HepG2 (cell line): ENCODE measurements around the gene TRMT112. TPM values are rescaled to one million over a fixed set of nuclear protein-coding genes. Genes with fewer than 3 reads are reported as not detected.
A peak's percentile ranks its signal among the peaks of the same experiment; 100 is the strongest.

Experiments used
- ATF7 ChIP-seq, 2 experiments: fragments of 450-650 bp in 1 of 2; sonication (generic) in 1 of 2; formaldehyde crosslinking in 1 of 2; IDR thresholded peaks; 2 replicates each; pipeline versions ENCODE4 v1.4.0 to v1.6.1; 2016 to 2020; ENCODE audit warnings: antibody characterized with exemption in 1 of 2, mild to moderate bottlenecking in 1 of 2, missing genetic modification reagents in 1 of 2
- CBX1 ChIP-seq: IDR thresholded peaks from one replicate; pipeline ENCODE4 v1.6.1; 2016; ENCODE audit warnings: antibody characterized with exemption, low read depth
- CCDC6 ChIP-seq: sonication (generic); formaldehyde crosslinking; IDR thresholded peaks from 2 replicates; pipeline ENCODE4 v1.8.1; 2022; ENCODE audit warnings: mild to moderate bottlenecking, missing genetic modification reagents, moderate library complexity
- CREM ChIP-seq, 2 experiments: sonication (generic) in 1 of 2; formaldehyde crosslinking in 1 of 2; IDR thresholded peaks; 2 replicates each; pipeline versions ENCODE4 v1.4.0 to v1.6.1; 2016 to 2020; ENCODE audit warnings: antibody characterized with exemption in 1 of 2, mild to moderate bottlenecking in 1 of 2, missing genetic modification reagents in 1 of 2
- DNMT3B ChIP-seq: conservative IDR thresholded peaks from 2 replicates; pipeline ENCODE4 v1.6.1; 2016; ENCODE audit warnings: missing biosample characterization, control low read depth
- EEA1 ChIP-seq: sonication (generic); formaldehyde crosslinking; IDR thresholded peaks from 2 replicates; pipeline ENCODE4 v1.5.1; 2020; ENCODE audit warnings: mild to moderate bottlenecking, missing genetic modification reagents, borderline replicate concordance
- FOXO1 ChIP-seq: sonication (generic); formaldehyde crosslinking; IDR thresholded peaks from 2 replicates; pipeline ENCODE4 v1.4.0; 2020; ENCODE audit warnings: missing genetic modification reagents
- MEIS2 ChIP-seq: sonication (generic); formaldehyde crosslinking; IDR thresholded peaks from 2 replicates; pipeline ENCODE4 v1.9.0; 2021; ENCODE audit warnings: mild to moderate bottlenecking, missing genetic modification reagents
- NR2C2 ChIP-seq: sonication (generic); formaldehyde crosslinking; IDR thresholded peaks from 2 replicates; pipeline ENCODE4 v1.4.0; 2020; ENCODE audit warnings: missing genetic modification reagents, mild to moderate bottlenecking, moderate library complexity, borderline replicate concordance
- NR2F6 ChIP-seq, 2 experiments: IDR thresholded peaks; 2 replicates each; pipeline ENCODE4 v1.6.1; 2016; ENCODE audit warnings: antibody characterized with exemption in 1 of 2, mild to moderate bottlenecking in 1 of 2
- RARA ChIP-seq: IDR thresholded peaks from 2 replicates; pipeline ENCODE4 v1.6.1; 2016; ENCODE audit warnings: missing genetic modification reagents, missing compliant biosample characterization
- RFXANK ChIP-seq: IDR thresholded peaks from 2 replicates; pipeline ENCODE4 v1.6.1; 2016
- U2AF1 ChIP-seq: fragments of 200-400 bp; formaldehyde crosslinking; optimal IDR thresholded peaks from 2 replicates; pipeline ENCODE3; 2017; ENCODE audit warnings: mild to moderate bottlenecking, low read depth, low read length
- YEATS2 ChIP-seq: sonication (generic); formaldehyde crosslinking; IDR thresholded peaks from 2 replicates; pipeline ENCODE4 v1.4.0; 2020; ENCODE audit warnings: missing genetic modification reagents, borderline replicate concordance
- ZBTB8A ChIP-seq: sonication (generic); formaldehyde crosslinking; IDR thresholded peaks from 2 replicates; pipeline ENCODE4 v1.4.0; 2020; ENCODE audit warnings: mild to moderate bottlenecking, low read depth, missing genetic modification reagents, borderline replicate concordance
- ZNF225 ChIP-seq: sonication (generic); formaldehyde crosslinking; IDR thresholded peaks from 2 replicates; pipeline ENCODE4 v1.4.0; 2020; ENCODE audit warnings: mild to moderate bottlenecking, missing genetic modification reagents
- ZNF24 ChIP-seq: fragments of 450-650 bp; IDR thresholded peaks from 2 replicates; pipeline ENCODE4 v1.6.1; 2017; ENCODE audit warnings: antibody characterized with exemption, mild to moderate bottlenecking
- ZNF343 ChIP-seq: sonication (generic); formaldehyde crosslinking; IDR thresholded peaks from 2 replicates; pipeline ENCODE4 v1.4.0; 2020; ENCODE audit warnings: mild to moderate bottlenecking, missing genetic modification reagents
- ZNF350 ChIP-seq: sonication (generic); formaldehyde crosslinking; IDR thresholded peaks from 2 replicates; pipeline ENCODE4 v1.4.0; 2020; ENCODE audit warnings: mild to moderate bottlenecking, low read depth, missing genetic modification reagents, borderline replicate concordance
- ZNF510 ChIP-seq: sonication (generic); formaldehyde crosslinking; IDR thresholded peaks from 2 replicates; pipeline ENCODE4 v1.4.0; 2020; ENCODE audit warnings: low read depth, mild to moderate bottlenecking, missing genetic modification reagents
- ZNF703 ChIP-seq: sonication (generic); formaldehyde crosslinking; IDR thresholded peaks from 2 replicates; pipeline ENCODE4 v1.5.1; 2020; ENCODE audit warnings: missing genetic modification reagents, mild to moderate bottlenecking, moderate library complexity, borderline replicate concordance
- ZNF883 ChIP-seq: sonication (generic); formaldehyde crosslinking; IDR thresholded peaks from 2 replicates; pipeline ENCODE4 v1.5.1; 2020; ENCODE audit warnings: mild to moderate bottlenecking, missing genetic modification reagents; ENCODE audit errors: not compliant biosample characterization
- ZSCAN25 ChIP-seq: sonication (generic); formaldehyde crosslinking; IDR thresholded peaks from 2 replicates; pipeline ENCODE4 v1.8.0; 2022; ENCODE audit warnings: mild to moderate bottlenecking, missing genetic modification reagents
- polyA plus RNA-seq, 8 experiments: library from polyadenylated mRNA; depleted of rRNA in 3 of 8; stranded (reverse) in 7 of 8; unstranded in 1 of 8; fragments of >200 nt; fragmentation: Illumina TruSeq in 4 of 8; extraction: Trizol in 4 of 8; gene quantifications; 2 replicates each; pipeline versions ENCODE4 v1.2.1 to v1.2.3, GENCODE V29; 2011 to 2016; ENCODE audit warnings: low read depth in 4 of 8, missing spikeins in 1 of 8, mixed read lengths in 1 of 8; ENCODE audit not compliant: insufficient read depth in 1 of 8
- total RNA-seq, 5 experiments: library from RNA; depleted of rRNA; stranded (reverse); fragments of >200 nt; fragmentation: Illumina TruSeq; extraction: Trizol; gene quantifications; 2 replicates each; pipeline ENCODE4 v1.2.3, GENCODE V29; 2016; ENCODE audit warnings: low read depth in 1 of 5
- TF ChIP-seq, protein P1 (sequence below): sonication (generic); formaldehyde crosslinking; conservative IDR thresholded peaks from 2 replicates; pipeline ENCODE4 v1.4.0; 2020; ENCODE audit warnings: mild to moderate bottlenecking, missing genetic modification reagents, moderate library complexity
- TF ChIP-seq, protein P2 (sequence below): sonication (generic); formaldehyde crosslinking; IDR thresholded peaks from 2 replicates; pipeline ENCODE4 v1.8.0; 2022; ENCODE audit warnings: mild to moderate bottlenecking, missing genetic modification reagents; ENCODE audit not compliant: insufficient replicate concordance

TRMT112 gene
- total and polyA plus RNA-seq, 2 of the 13 experiments (the other 11 are each of a cell fraction or from before 2014, with no cell fraction given): 186 to 409 TPM

DNA sequence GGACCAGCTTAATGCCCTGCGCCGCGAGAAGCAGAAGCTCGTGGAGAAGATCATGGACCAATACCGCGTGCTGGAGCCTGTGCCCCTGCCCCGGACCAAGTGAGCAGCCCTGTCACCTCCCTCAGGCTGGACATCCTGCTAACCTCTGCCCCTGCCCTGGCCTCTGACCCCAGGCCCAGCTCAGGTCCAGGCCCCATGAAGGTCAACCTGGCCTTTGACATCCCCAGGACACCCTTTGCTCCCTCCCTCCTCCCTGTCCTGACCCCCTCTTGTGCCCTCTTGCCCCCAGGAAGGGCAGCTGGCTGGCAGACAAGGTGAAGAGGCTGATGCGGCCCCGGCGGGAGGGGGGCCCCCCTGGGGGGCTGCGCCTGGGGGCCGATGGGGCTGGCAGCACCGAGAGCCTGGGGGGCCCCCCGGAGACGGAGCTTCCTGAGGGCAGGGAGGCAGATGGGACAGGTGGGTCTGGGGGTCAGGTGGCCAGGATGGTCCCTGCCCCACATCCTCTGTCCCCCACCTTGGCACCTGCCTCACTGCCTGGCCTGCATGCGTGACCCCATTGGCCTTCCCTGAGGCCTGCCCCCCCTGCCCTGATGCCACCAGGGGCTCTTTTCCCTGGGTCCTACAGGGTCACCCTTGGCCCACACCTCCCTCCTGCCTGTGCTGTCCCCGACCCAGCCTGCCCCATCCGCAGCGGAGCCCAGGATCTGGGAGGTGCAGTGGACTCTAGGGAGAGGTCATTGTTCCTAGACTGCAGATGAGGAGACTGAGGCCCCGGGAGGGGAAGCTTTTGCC, 36.6 kb upstream of the TRMT112 start (continued):
- no peak for TF ChIP-seq CCDC6 (CRISPR knock-in tag)
- TF ChIP-seq CREM (IDR thresholded peaks at IDR 0.05): no peak
- no peak for TF ChIP-seq CREM (CRISPR knock-in tag; IDR thresholded peaks at IDR 0.05)
- 0 out of 2 replicates have a peak, but pooled peaks have one; percentile 28 for TF ChIP-seq ZNF350 (CRISPR knock-in tag)
- TF ChIP-seq FOXO1 (CRISPR knock-in tag): no peak
- peak; percentile 47; the same call in 1 of the 2 replicates for TF ChIP-seq RARA (CRISPR knock-in tag)
- TF ChIP-seq ZNF343 (CRISPR knock-in tag): no peak
- no peak for TF ChIP-seq ATF7 (IDR thresholded peaks at IDR 0.05)
- 0 out of 2 replicates have a peak, but pooled peaks have one; percentile 22 for TF ChIP-seq ATF7 (CRISPR knock-in tag; IDR thresholded peaks at IDR 0.05)
- no peak for TF ChIP-seq ZNF510
- TF ChIP-seq ZSCAN25 (CRISPR knock-in tag): 0 out of 2 replicates have a peak, but pooled peaks have one; percentile 33
- TF ChIP-seq ZBTB8A: no peak
- no peak for TF ChIP-seq DNMT3B (CRISPR knock-in tag)
- TF ChIP-seq, protein P1, sequence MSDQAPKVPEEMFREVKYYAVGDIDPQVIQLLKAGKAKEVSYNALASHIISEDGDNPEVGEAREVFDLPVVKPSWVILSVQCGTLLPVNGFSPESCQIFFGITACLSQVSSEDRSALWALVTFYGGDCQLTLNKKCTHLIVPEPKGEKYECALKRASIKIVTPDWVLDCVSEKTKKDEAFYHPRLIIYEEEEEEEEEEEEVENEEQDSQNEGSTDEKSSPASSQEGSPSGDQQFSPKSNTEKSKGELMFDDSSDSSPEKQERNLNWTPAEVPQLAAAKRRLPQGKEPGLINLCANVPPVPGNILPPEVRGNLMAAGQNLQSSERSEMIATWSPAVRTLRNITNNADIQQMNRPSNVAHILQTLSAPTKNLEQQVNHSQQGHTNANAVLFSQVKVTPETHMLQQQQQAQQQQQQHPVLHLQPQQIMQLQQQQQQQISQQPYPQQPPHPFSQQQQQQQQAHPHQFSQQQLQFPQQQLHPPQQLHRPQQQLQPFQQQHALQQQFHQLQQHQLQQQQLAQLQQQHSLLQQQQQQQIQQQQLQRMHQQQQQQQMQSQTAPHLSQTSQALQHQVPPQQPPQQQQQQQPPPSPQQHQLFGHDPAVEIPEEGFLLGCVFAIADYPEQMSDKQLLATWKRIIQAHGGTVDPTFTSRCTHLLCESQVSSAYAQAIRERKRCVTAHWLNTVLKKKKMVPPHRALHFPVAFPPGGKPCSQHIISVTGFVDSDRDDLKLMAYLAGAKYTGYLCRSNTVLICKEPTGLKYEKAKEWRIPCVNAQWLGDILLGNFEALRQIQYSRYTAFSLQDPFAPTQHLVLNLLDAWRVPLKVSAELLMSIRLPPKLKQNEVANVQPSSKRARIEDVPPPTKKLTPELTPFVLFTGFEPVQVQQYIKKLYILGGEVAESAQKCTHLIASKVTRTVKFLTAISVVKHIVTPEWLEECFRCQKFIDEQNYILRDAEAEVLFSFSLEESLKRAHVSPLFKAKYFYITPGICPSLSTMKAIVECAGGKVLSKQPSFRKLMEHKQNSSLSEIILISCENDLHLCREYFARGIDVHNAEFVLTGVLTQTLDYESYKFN: peak; percentile 28; the same call in 1 of the 2 replicates
- no peak for TF ChIP-seq ZNF225 (CRISPR knock-in tag)
- TF ChIP-seq NR2C2 (CRISPR knock-in tag): peak; percentile 93
- no peak for TF ChIP-seq RFXANK (CRISPR knock-in tag)
- no peak for TF ChIP-seq U2AF1
- TF ChIP-seq MEIS2 (CRISPR knock-in tag): no peak
- TF ChIP-seq ZNF703 (CRISPR knock-in tag): no peak
- TF ChIP-seq, protein P2, sequence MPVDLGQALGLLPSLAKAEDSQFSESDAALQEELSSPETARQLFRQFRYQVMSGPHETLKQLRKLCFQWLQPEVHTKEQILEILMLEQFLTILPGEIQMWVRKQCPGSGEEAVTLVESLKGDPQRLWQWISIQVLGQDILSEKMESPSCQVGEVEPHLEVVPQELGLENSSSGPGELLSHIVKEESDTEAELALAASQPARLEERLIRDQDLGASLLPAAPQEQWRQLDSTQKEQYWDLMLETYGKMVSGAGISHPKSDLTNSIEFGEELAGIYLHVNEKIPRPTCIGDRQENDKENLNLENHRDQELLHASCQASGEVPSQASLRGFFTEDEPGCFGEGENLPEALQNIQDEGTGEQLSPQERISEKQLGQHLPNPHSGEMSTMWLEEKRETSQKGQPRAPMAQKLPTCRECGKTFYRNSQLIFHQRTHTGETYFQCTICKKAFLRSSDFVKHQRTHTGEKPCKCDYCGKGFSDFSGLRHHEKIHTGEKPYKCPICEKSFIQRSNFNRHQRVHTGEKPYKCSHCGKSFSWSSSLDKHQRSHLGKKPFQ (CRISPR knock-in tag): no peak
- no peak for TF ChIP-seq YEATS2 (CRISPR knock-in tag)
- peak; percentile 38 for TF ChIP-seq ZNF883 (CRISPR knock-in tag)
- TF ChIP-seq EEA1 (CRISPR knock-in tag): no peak
- TF ChIP-seq ZNF24: no peak
- TF ChIP-seq NR2F6 (IDR thresholded peaks at IDR 0.05): peak; percentile 87
- TF ChIP-seq NR2F6 (CRISPR knock-in tag; IDR thresholded peaks at IDR 0.05): peak; percentile 80
- no peak for TF ChIP-seq CBX1
